ACC112 (cell line): ENCODE measurements around the gene PEX14.

Experiments used
- H2AFZ ChIP-seq: fragments of 200-600 bp; sonication (generic); one replicate; pipeline ENCODE4 v1.6.0; 2017; ENCODE audit warnings: antibody characterized with exemption, low read length; ENCODE audit not compliant: unreplicated experiment
- H3K27ac ChIP-seq: fragments of 200-600 bp; sonication (generic); 2 replicates; pipeline ENCODE4 v1.5.1; 2014; ENCODE audit warnings: low read depth, mild to moderate bottlenecking, antibody characterized with exemption, low read length, moderate library complexity
- H3K27me3 ChIP-seq: fragments of 200-600 bp; sonication (generic); 2 replicates; pipeline ENCODE4 v1.6.1; 2014; ENCODE audit warnings: mild to moderate bottlenecking, antibody characterized with exemption, low read length, moderate library complexity, mixed read lengths; ENCODE audit not compliant: insufficient read depth
- H3K36me3 ChIP-seq: fragments of 200-600 bp; sonication (generic); 2 replicates; pipeline ENCODE4 v1.6.1; 2016; ENCODE audit warnings: mild to moderate bottlenecking, antibody characterized with exemption, low read length, moderate library complexity, mixed read lengths; ENCODE audit not compliant: insufficient read depth
- H3K4me1 ChIP-seq: fragments of 200-600 bp; sonication (generic); one replicate; pipeline ENCODE4 v1.6.1; 2016; ENCODE audit warnings: low read length, mixed read lengths; ENCODE audit not compliant: insufficient read depth, unreplicated experiment, control insufficient read depth
- H3K4me3 ChIP-seq: fragments of 200-600 bp; sonication (generic); 2 replicates; pipeline ENCODE4 v1.5.1; 2014; ENCODE audit warnings: mild to moderate bottlenecking, low read depth, low read length
- H3K79me2 ChIP-seq: fragments of 200-600 bp; sonication (generic); one replicate; pipeline ENCODE4 v1.6.0; 2016; ENCODE audit warnings: low read length; ENCODE audit not compliant: control insufficient read depth, unreplicated experiment, insufficient read depth

PEX14 gene

GRCh38 chr1:10641976-10642375 lies 167.2 kb downstream of the PEX14 start:
- Histone ChIP-seq H3K27ac (no peak overlapping the region), H3K4me1 (peaks cover 15% of the 10 kb centered on the region), H3K4me3 (no peak overlapping the region), H2AFZ (no peak overlapping the region), H3K27me3 (peaks cover 12% of the 10 kb centered on the region; the same call in 1 of the 2 replicates), H3K36me3 (no peaks in the 10 kb centered on the region), H3K79me2 (no peaks in the 10 kb centered on the region)

- Histone ChIP-seq H3K79me2 (no peaks in the 10 kb centered on the region), H3K27me3 (peaks cover 12% of the 10 kb centered on the region; the same call in 1 of the 2 replicates), H2AFZ (no peak overlapping the region), H3K4me3 (no peak overlapping the region), H3K4me1 (peaks cover 15% of the 10 kb centered on the region), H3K36me3 (no peaks in the 10 kb centered on the region), H3K27ac (no peak overlapping the region)
Observed at GRCh38 chr1:10642403-10643080, 167.8 kb downstream of the PEX14 start.

GRCh38 chr1:10643607-10644306 lies 169.0 kb downstream of the PEX14 start:
- no peak overlapping the region for H2AFZ ChIP-seq
- no peak overlapping the region for H3K4me3 ChIP-seq
- no peaks in the 10 kb centered on the region for H3K36me3 ChIP-seq
- H3K79me2 ChIP-seq, result no peaks in the 10 kb centered on the region
- no peak overlapping the region for H3K27ac ChIP-seq
- peaks cover 12% of the 10 kb centered on the region for H3K4me1 ChIP-seq
- peaks cover 6% of the 10 kb centered on the region; the same call in 1 of the 2 replicates for H3K27me3 ChIP-seq

- peaks cover 2% of the 10 kb centered on the region; the same call in 1 of the 2 replicates for H3K27me3 ChIP-seq
Observed at GRCh38 chr1:10644307-10645128, 169.8 kb downstream of the PEX14 start.

DNA sequence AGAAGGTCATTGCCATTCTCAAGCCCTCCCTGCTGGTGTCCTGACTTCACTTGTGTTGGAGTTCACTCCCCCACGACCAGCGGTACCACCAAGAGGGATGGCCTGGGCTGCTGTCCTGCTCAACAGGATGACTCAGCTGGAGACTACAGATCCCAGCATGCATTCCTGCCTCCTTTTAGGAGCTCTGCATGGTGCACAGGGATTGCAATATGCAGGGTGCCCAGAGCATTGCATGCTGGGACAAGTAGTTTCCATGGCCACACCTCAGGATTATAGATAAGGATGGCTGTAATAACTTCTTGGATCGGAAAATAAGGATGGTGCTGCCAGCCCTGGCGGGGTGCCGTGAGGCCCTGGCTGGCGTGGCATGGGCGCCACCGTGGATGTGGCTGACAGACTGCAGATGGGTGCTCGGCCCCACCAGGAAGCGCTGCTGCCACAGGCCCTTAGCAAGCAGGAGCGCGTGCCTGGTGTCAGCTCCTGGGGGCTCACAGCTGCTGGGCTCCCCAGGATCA lies 171.7 kb downstream of the PEX14 start:
- Histone ChIP-seq H3K4me1 (peaks cover 12% of the 10 kb centered on the region), H2AFZ (no peak overlapping the region), H3K79me2 (no peaks in the 10 kb centered on the region), H3K27ac (no peak overlapping the region), H3K36me3 (no peaks in the 10 kb centered on the region), H3K27me3 (no peaks in the 10 kb centered on the region), H3K4me3 (no peak overlapping the region)

More at GRCh38 chr1:10644307-10645128, 169.8 kb downstream of the PEX14 start:
- H2AFZ ChIP-seq, result no peak overlapping the region
- H3K79me2 ChIP-seq, result no peaks in the 10 kb centered on the region
- H3K4me3 ChIP-seq, result no peak overlapping the region
- H3K36me3 ChIP-seq, result no peaks in the 10 kb centered on the region
- peaks cover 12% of the 10 kb centered on the region for H3K4me1 ChIP-seq
- H3K27ac ChIP-seq, result no peak overlapping the region

GRCh38 chr1:10647414-10648170 lies 172.8 kb downstream of the PEX14 start:
- H3K4me3 ChIP-seq, result no peak overlapping the region
- no peaks in the 10 kb centered on the region for H3K79me2 ChIP-seq
- peaks cover 12% of the 10 kb centered on the region for H3K4me1 ChIP-seq
- no peak overlapping the region for H2AFZ ChIP-seq
- no peaks in the 10 kb centered on the region for H3K27me3 ChIP-seq
- H3K27ac ChIP-seq, result no peak overlapping the region
- no peaks in the 10 kb centered on the region for H3K36me3 ChIP-seq

DNA sequence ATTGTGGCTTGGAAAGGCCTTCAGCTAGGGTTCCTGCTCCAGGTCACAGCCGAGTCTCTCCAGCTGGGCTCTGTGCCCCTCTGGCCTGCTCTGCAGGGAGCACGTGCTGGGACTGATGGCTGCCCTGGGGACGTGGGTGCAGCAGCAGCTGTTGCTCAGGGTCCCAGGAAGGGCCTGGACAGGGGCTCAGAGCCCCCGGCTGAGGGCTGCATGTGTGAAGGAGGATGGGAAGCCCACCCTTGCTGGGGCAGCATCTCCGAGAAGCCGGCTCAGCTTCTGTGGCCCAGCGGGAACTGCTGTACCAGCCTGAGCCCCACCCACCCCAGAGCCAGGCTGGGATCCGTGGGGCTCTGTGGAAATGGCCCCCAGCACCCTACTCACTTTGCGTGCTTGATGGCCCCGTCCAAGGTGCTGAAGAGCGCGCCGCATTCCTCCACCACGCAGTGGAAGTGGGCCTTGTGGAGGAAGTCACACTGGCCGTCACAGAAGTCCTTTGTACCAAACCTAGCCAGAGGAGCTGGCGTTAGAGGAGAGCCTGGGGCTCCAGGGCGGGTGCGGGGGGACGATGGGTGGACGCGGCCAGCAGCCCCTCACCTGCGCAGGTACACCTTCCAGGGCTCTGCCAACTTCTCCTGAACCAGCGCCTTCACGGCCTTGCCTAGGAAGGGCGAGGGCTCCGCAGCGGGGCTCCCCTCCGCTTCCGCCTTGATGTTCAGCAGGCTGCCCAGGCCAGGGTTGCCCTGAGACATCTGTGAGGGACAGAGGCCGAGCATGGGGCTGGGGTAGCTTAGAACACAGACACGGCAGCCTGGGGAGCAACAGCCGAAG lies 174.2 kb downstream of the PEX14 start:
- Histone ChIP-seq H3K27me3 (no peaks in the 10 kb centered on the region), H3K36me3 (no peaks in the 10 kb centered on the region), H2AFZ (no peak overlapping the region), H3K4me3 (no peak overlapping the region), H3K79me2 (no peaks in the 10 kb centered on the region), H3K27ac (no peak overlapping the region), H3K4me1 (peaks cover 10% of the 10 kb centered on the region)

GRCh38 chr1:10649517-10650201 lies 174.9 kb downstream of the PEX14 start:
- H3K27ac ChIP-seq, result no peak overlapping the region
- no peak overlapping the region for H2AFZ ChIP-seq
- peaks cover 3% of the 10 kb centered on the region for H3K4me1 ChIP-seq
- H3K4me3 ChIP-seq, result no peak overlapping the region
- H3K79me2 ChIP-seq, result no peaks in the 10 kb centered on the region
- H3K27me3 ChIP-seq, result no peaks in the 10 kb centered on the region
- H3K36me3 ChIP-seq, result no peaks in the 10 kb centered on the region
